Measurements from ENCODE around the gene MTCH1.
"Not testable (repeated sequence)": the region's sequence is repeated elsewhere in the genome, so short reads cannot be mapped to it uniquely, and the experiment has no call there.

Gene MTCH1

GRCh38 chr6:36949076-36949475 lies 36.9 kb downstream of the MTCH1 start:
- DNase-seq, result not testable (repeated sequence)

- no peak for DNase-seq
These were observed 38.2 kb downstream of the MTCH1 start for GRCh38 chr6:36947570-36948351.

- no peak for DNase-seq
These were observed 39.5 kb downstream of the MTCH1 start for GRCh38 chr6:36946526-36946925.

- DNase-seq, result no peak
These were observed 40.7 kb downstream of the MTCH1 start for GRCh38 chr6:36945301-36945700.

GRCh38 chr6:36944650-36945049 lies 41.3 kb downstream of the MTCH1 start:
- DNase-seq, result no peak

- not testable (repeated sequence) for DNase-seq
These were observed 43.7 kb downstream of the MTCH1 start for GRCh38 chr6:36942329-36942728.

GRCh38 chr6:36941561-36941960 lies 44.4 kb downstream of the MTCH1 start:
- DNase-seq, result not testable (repeated sequence)

- no peak for DNase-seq
These were observed 46.0 kb downstream of the MTCH1 start for GRCh38 chr6:36940027-36940426.

- DNase-seq, result not testable (repeated sequence)
These were observed 47.0 kb downstream of the MTCH1 start for GRCh38 chr6:36939005-36939404.

GRCh38 chr6:36938536-36938935 lies 47.5 kb downstream of the MTCH1 start:
- DNase-seq, result no peak

GRCh38 chr6:36937896-36938295 lies 48.1 kb downstream of the MTCH1 start:
- DNase-seq, result no peak

- no peak for DNase-seq
These were observed 49.2 kb downstream of the MTCH1 start for GRCh38 chr6:36936824-36937223.

- DNase-seq, result no peak
These were observed 51.1 kb downstream of the MTCH1 start for GRCh38 chr6:36934901-36935300.

GRCh38 chr6:36933519-36933918 lies 52.5 kb downstream of the MTCH1 start:
- DNase-seq, result no peak

- DNase-seq, result no peak
These were observed 52.9 kb downstream of the MTCH1 start for GRCh38 chr6:36933102-36933501.

- no peak for DNase-seq
These were observed 55.5 kb downstream of the MTCH1 start for GRCh38 chr6:36930483-36930882.

- peak; percentile 5 for DNase-seq
These were observed 56.4 kb downstream of the MTCH1 start for GRCh38 chr6:36929607-36930006.

- no peak for DNase-seq
These were observed 56.8 kb downstream of the MTCH1 start for GRCh38 chr6:36929152-36929551.

GRCh38 chr6:36928547-36928918 lies 57.5 kb downstream of the MTCH1 start:
- DNase-seq, result no peak

GRCh38 chr6:36927691-36928546 lies 58.1 kb downstream of the MTCH1 start:
- DNase-seq, result no peak

GRCh38 chr6:36926708-36927513 lies 59.1 kb downstream of the MTCH1 start:
- DNase-seq, result no peak

- DNase-seq, result no peak
These were observed 60.2 kb downstream of the MTCH1 start for GRCh38 chr6:36925809-36926208.

- no peak for DNase-seq
These were observed 61.1 kb downstream of the MTCH1 start for GRCh38 chr6:36924778-36925374.
